Fibroblast of skin of left biceps (primary cell): ENCODE measurements around the gene LMBRD2.

Source experiments
- DNase-seq, 2 experiments: peaks; one replicate each; pipeline ENCODE4 v3.0.0-alpha.2; 2013; ENCODE audit warnings: low read depth in 2 of 2

LMBRD2 gene

DNA sequence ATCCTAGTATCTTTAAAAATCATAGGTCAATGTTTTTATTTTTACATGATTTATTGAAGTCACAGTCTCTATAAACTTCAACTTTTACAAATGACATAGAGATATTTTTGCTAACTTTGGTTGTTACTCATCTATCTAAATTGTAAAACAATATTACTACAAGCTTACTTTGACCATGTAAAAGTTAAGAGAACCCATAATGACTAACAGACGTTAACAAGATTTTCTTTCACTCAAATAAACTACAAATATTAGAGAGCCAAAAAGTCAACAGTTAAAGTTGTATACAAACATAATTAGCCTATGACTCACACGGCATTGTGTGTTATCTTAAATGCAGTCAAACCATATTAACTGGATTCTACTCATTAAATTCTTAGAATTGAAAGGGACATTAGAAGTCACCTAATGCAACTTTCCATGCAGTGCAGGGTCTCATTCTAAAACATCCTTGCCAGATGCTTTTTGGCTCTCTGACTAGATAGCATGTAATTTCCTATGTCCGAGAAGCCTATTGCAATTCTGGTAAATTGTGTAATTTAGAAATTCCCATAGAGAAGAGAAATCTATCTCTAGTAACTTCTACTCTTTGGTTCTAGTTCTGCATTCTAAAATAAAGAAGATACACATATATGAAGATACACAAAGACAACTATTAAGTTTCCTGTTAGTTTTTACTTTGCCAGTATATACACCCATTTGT is 42.8 kb downstream of the LMBRD2 start:
- no peak for DNase-seq

DNA sequence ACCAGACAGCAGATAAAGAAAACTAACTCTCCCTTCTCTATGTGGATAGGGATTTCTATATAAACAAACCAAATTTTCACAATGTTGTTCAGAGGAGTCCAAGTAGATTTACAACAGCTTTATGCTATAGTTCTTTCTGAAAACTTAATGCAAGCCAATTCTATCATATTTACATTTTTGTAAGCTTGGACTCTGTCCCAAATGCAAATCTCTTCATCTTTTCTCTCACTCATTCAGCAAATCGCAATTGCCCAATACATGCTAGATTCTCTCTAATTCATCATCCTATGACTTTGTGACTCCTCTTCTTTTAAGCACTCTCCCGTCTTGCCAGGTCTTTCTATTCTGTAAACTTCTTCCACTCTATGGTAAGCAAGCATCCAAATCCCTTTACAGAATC is 45.9 kb downstream of the LMBRD2 start:
- DNase-seq: no peak

DNA sequence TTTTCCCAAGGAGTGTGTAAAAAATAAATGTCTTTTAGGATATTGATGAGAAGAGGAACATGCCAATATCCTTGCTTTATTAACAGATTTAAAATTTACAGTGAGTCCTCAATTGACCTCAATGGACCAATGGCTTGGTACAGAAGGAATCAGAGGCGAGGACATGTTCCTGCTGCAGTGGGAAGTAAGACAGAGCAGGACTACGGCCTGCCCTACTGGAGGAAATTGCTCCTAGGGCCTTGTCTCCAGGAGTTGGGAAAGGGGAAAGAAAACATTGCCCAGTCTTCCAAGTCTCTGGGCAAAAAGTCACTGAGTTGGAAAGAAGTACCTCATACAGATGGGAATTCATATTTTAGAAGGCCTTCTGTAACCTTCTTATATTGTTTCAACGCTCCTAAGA is 51.9 kb downstream of the LMBRD2 start:
- no peak for DNase-seq

DNA sequence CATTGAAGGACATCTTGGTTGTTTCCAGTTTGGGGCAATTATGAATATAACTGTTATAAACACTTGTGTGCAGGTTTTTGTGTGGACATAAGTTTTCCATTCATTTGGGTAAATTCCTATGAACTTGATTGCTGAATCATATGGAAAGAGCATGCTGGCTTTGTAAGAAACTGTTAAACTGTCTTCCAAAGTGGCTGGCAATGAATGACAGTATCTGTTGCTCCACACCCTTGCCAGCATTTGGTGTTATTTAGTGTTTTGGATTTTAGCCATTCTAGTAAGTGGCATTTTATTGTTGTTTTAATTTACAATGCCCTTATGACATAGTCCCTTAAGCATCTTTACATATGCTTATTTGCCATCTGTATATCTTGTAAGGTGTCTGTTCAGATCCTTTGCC is 55.2 kb downstream of the LMBRD2 start:
- DNase-seq: no peak

DNA sequence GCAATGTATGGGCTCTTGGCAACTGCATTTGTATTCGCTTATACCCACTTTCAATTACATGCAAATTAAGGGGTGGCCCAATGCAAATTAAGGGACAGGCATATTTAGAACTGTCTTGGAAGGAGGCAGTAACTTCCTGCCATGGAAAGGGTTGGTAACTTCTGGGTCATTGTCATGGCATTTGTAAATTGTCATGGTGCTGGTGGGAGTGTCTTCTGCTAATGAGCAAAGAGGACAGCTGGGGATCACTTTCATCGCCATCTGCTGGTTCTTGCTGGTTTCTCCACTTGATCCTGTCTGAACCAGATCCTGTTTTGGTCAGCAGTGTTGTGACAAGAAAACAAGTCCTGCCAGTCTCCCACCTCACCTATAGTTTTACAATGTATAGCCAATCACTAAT is 61.7 kb downstream of the LMBRD2 start:
- DNase-seq: no peak

DNA sequence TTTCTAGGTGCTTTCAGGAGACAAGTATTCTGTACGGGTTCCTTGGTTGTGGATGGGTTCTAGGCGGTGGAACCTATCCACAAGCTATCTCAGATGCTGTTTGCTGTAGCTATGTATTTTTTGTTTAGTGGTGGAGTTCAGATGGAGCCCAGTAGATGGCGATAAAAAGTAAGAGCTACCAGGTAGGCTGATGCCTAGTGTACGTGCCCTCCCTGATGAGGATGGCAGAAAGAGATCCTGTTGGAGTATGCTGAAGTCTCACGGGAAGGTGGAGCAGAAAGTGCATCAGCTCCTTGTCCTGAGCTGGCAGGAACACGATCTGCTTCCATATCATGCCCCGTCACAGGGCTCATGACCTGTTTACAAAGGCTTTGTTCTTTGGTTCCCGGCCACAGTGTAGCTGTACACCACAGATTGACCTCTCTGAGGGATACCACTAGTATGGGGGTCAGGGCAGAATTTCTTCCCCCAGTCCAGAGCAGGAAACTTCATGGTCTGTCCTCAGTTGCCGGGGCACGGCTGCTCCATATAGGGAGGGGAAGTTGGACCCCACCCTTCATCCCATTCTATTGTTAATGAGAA is 72.4 kb downstream of the LMBRD2 start:
- DNase-seq: no peak

DNA sequence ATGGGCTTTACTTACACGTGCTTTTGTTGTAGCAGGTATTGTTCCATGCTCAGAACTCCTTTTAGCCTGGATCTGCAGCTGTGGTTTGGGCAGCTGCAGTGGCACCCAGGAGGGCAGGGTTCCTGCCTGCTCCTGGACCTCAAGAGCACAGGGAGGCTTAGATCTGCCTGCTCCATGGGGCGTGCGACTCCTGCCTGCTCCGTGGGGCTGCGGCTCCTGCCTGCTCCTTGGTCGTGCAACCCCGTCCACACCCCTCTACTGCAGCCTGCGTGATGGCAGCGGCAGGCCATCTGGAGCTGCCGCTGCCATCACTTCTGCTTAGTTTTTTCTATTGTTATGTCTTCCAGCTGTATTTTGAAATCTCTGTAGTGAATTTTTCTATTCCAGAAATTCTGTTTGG is 73.3 kb downstream of the LMBRD2 start:
- no peak for DNase-seq

DNA sequence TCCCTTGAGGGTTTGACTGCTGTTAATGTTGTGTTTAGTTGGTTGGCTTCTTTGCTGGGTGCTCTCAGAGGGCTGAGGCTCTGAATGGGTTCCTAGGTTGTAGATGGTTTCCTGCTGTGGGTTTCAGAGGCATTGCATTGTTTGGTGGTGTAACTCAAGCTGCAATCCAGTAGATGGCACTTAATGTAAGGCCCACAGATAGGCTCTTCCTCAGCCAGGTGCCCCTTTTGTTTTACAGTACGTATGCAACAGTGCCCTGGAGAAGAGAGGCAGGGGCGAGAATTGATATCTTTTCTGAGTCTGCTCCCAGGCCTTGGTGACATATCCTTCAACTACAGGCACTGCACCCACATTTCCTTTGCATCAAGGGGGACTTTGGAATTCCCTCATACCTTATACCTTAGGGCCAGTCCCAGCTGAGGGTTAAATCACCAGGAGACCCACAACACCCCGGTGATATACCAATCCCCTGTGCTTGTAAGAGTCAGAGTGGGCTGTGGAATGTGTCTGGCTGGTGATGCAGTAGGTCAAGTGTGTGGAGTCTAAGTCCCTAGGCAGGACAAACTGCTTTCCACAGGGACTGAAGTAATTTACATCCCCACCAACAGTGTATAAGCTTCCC is 78.0 kb downstream of the LMBRD2 start:
- no peak for DNase-seq

DNA sequence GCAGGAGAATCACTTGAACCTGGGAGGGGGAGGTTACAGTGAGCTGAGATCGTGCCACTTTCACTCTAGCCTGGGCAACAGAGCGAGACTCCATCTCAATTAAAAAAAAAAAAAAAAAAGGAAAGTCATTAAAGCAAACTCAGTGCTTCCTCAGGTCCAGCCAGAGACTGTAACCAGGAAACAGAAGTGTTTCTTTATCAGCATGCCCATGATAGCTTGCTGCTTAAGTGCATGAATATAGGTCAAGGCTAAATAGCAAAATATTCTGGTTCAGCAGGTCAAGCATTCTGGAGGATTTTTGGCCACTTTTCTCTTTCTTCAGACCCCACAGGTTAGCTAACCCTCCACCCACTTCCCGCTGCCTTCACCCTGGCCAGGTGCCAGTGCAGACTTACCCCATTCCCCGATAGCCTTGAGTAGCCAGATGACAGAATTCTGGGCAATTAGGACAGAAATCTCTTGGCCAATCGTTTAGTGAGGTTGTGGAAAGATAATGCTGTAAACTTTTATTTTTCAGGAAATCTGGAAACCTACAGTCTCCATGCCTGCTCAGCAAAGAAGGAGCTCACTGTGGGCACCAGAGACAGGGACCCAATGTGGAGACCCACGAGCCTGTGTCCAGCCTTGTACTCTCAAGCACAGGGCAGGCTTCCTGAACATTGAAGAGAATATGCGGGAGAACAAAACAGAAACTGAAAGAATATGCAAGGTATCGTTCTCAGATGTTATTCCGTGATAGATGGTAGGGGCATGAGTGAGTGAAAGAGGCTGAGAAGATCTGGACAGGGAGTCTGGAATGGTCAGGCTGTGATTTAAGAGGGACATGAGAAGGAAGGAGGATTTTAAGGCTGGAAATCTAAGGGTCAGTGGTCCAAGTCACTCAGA is 80.8 kb downstream of the LMBRD2 start:
- no peak for DNase-seq

DNA sequence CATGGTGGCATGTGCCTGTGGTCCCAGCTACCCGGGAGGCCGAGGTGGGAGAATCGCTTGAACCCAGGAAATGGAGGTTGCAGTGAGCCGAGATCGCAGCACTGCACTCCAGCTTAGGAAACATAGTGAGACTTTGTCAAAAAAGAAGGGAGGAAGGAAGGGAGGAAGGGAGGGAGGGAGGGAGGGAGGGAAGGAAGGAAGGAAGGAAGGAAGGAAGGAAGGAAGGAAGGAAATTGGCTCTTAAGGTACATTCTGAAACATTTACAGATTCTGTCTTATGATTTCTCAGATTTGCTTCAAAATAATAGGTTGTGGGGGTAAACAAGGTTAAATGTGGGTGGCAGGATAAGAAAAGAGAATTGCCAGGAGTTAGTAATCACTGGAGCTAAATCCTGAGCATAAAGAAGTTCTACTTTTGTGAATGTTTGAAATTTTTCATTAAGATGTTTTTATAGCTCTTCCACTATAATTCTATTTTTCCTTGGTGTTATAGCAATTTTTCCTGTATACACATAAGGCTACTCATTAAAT is 82.9 kb downstream of the LMBRD2 start:
- no peak for DNase-seq

DNA sequence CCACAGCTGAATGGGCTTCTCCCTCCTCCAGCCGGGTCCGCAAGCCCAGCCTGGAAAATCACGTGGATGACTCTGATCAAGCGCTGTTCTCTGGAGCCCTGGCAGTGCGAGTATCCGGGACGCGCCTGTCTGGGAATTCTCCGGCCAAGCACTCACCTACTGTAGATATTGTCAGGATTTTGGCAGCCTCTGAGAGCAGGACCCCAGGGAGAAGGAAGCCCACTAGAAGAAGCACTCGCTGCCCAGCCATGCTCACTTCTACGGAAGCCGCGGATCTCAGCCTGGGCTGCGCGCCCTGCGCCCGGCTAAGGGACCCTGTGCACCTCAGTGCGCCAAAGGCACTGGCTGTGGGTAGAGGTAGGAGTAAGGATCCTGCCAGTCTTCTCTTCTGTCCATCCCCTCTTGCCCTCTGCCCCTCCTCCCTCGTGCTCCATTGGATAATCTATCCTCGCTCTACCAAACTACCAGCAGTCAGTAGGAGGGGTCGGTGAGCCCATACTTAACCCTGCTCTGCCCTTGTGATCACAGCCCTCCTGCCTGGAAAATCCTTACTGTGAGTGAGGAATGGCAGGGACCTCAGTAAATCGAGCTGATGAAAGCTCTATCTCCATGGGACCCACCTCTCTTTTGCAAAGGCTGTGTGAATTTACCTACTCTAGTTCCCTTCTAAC is 85.0 kb downstream of the LMBRD2 start, which contains the start of gene UGT3A2:
UGT3A2 (minus strand) TSS at position 343 of the 671 bp plus-strand sequence; CDS start at position 250, 93 bp downstream.
- DNase-seq: no peak

DNA sequence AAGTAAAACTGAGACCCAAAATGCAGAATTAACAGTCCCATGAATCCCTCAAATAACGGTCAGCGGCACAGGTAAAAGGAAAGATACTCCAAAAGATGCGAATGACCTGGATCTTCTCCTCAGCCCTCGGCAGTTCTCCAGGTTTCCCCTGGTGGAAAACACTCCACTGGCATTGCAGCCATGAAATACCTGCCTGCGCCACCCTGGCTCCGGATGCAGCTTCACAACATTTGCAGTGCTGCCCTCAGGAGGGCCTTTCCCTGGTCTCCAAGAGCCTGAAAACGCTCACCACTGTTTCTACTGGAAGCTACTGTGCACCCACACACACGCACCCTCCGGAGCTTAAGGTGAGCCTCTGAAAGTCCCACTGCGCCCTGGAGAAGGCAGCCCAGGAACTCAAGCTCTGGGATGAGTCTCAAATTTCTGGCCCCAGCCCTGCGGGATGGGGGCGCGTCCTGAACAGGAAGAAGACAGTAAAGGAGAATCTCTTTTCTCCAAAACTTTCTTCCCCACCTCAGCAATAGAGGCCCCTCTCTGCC is 85.6 kb downstream of the LMBRD2 start:
- DNase-seq: no peak

DNA sequence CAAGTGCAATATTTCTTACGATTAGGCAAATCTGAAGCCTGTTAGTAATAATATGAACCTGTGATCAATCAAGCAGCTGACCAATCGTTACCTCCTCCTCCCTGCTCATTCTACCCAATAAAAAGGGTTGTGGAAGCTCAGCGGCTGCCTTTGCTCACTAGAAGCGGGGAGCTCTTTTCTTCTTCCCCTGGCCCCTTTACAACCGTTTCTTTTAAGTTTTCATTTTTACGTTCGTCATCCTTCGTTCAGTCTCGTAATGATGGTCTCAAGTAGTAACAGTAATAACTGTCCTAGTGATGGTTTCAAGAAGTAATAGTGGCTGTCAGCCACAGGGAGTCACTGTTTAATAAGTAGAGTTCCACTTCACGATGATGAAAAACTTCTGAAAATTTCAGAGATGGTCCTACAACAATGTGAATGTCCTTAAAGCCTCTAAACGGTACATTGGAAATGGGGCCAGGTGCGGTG is 91.2 kb downstream of the LMBRD2 start:
- DNase-seq: peak in 1 of 2 experiments; percentile 8

DNA sequence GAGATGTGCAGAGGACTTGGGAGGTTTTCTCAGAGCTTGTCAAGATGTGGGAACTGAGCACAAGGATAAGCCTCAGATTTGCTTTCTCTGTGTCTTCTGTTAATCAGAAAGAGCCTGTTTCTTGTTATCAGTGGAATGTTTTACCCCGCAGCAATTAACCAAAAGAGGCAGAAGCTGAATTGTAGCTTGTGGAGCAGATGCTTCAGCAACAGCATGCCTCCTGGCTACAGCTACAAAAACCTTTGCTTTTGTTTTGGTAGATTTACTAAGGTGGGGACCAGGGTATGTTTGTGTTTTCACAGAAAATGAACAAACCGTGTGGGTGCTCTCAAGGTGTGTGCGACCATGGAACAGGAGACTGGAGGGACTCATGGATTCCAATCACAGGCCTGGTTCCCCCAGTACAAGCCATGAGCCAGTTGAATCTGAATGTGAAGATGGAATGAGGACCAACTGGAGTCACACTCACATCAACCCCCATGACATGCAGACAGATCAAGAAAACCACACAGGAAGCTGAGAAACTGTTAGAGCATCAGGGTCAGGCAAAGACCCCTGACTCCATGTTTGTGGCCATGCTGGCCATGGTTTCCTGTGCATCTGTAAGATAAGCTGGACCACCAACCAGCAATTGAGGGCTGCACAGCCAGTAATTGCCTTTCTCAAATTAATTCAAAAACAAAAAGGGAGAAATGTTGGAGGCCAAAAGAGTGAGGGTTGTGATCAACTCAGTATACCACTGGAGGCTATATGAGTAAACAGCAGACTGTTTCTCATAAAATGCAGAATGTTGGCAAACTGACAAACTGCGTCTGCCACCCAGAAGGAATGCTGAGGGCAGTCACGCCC is 91.9 kb downstream of the LMBRD2 start:
- DNase-seq: peak in 1 of 2 experiments; percentile 8

DNA sequence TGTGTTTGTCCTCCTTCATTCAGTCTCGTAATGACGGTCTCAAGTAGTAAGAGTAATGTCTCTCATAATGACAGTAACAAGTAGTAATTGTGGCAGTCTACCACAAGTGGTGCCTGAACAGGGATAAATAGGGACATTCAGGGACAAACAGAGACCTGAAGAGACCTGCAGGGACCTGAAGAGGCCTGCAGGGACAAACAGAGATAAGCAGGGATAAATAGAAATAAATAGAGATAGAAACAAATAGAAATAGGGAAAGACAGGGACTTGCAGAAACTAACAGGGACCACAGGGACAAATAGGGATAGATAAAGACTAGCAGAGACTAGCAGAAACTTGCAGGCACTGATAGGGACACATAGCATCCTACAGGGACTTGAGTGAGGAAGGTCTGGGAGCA is 92.9 kb downstream of the LMBRD2 start:
- DNase-seq: no peak

DNA sequence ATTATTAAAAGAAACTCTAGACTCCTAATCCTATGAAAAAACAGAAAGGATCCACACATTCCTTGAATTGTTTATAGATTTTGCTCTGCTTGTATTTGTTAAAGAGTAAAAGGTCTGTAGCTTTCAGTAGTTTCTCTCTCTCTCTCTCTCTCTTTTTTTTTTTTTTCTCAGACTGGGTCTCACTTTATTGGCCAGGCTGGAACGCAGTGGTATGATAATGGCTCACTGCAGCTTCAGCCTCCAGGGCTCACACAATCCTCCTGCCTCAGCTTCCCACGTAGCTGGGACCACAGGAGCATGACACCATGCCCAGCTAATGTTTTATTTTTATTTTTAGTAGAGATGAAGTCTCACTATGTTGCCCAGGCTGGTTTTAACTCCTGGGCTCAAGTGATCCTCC is 94.3 kb downstream of the LMBRD2 start:
- DNase-seq: no peak

DNA sequence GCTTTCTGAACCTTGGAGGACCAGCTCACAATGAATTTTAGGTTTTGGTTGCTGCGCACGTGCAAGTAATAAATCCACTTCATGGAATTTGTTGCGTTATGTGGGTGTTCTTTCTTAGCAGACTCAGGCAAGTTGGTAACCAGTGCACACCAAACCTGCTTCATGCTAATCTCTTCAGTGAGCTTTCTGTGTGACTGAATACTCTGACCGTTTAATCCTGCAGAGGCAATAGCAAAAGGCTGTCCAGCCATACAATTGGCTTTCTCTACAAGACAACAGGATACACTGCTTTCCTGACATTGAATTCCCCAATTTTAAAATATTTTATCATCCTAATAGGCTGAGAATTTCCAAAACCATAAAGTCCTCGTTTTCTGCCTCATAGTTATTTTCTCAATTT is 95.3 kb downstream of the LMBRD2 start:
- no peak for DNase-seq

DNA sequence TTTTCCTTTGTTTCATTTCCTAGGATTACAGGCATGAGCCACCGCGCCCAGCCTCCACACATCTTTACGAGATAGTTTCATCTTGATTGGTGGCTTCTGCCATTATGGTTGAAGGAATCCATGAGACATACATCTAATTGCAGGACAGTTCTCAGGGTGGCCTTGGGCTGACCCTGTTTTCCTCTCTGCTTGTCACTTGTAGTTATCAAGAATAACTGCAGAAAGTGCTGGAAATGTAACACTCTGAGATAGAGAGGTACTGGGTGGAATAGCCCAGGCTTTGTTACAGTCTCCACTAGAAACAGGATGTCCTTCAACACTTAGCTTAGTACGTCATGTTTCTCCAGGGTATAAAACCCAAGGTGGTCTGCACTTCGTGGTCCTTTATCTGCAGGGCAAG is 95.7 kb downstream of the LMBRD2 start:
- DNase-seq: no peak

DNA sequence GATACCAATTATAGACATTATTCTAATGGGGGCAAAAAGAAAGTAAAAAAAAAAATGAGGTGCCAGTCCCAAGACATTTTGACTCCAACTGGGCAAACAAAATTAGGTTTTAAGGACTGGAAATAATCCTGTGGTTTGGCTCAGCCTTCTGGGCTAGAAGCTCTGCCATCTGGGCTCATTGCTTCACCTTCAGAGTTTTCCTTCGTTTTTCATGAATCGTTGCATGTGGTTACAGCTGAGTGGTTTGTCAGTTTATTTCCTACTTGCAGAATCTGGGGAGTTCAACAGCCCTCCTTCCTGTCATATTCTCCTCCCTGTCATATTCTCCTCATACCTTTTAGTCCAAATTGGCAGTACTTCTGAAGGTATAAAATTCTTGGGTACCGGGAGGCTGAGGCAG is 97.0 kb downstream of the LMBRD2 start:
- no peak for DNase-seq

DNA sequence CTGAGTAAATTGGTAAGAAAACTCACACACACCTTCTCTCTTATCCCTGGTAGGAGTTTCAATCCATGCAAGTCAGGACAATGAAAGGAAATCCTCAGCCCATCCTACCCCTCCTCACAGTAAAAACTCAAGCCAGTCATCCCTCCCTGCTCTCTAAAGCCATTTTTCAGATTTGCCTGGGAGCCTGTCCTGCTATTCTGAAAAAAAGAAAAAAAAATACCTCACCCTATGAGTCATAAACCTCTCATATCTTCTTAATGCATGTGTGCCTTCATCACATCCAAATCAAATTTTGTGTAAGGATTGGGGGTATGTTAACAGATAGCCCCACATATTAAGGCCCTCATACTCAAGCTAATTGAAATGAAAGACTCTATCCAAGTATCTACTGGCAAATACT is 99.1 kb downstream of the LMBRD2 start:
- no peak for DNase-seq
